Mesothelial cell of epicardium (in vitro differentiated cells): ENCODE measurements around the gene CACNA2D3. TPM values are rescaled to one million over a fixed set of nuclear protein-coding genes. Genes with fewer than 3 reads are reported as not detected.

Experiments used
- DNase-seq, 2 experiments: peaks; one replicate each; pipeline ENCODE4 v3.0.0; 2021; ENCODE audit warnings: low spot score in 2 of 2; ENCODE audit not compliant: unreplicated experiment in 2 of 2
- H3K27ac Mint-ChIP-seq: 2 replicates; pipeline ENCODE4 v1.8.0; 2021; ENCODE audit warnings: mixed read lengths
- H3K27me3 Mint-ChIP-seq: 2 replicates; pipeline ENCODE4 v1.8.0; 2021; ENCODE audit warnings: low read depth, mixed read lengths
- H3K36me3 Mint-ChIP-seq: 2 replicates; pipeline ENCODE4 v1.8.0; 2021; ENCODE audit warnings: mixed read lengths
- H3K4me1 Mint-ChIP-seq: 2 replicates; pipeline ENCODE4 v1.8.0; 2021; ENCODE audit warnings: mixed read lengths
- H3K4me3 Mint-ChIP-seq: 2 replicates; pipeline ENCODE4 v1.8.0; 2021; ENCODE audit warnings: mild to moderate bottlenecking, moderate library complexity, mixed read lengths
- H3K9me3 Mint-ChIP-seq: 2 replicates; pipeline ENCODE4 v1.8.0; 2021; ENCODE audit warnings: mixed read lengths
- total RNA-seq: library from RNA; stranded (reverse); gene quantifications from 3 replicates; pipeline ENCODE4 v1.2.1, GENCODE V29; 2021
- TF ChIP-seq, protein P1 (sequence below): fragments of 200-600 bp; sonication (generic); IDR thresholded peaks from one replicate; pipeline ENCODE4 v1.5.0; 2021; ENCODE audit warnings: antibody characterized with exemption; ENCODE audit not compliant: unreplicated experiment

CACNA2D3 gene
- total RNA-seq, 1 donor from 2014 or later: 2.3 TPM

DNA sequence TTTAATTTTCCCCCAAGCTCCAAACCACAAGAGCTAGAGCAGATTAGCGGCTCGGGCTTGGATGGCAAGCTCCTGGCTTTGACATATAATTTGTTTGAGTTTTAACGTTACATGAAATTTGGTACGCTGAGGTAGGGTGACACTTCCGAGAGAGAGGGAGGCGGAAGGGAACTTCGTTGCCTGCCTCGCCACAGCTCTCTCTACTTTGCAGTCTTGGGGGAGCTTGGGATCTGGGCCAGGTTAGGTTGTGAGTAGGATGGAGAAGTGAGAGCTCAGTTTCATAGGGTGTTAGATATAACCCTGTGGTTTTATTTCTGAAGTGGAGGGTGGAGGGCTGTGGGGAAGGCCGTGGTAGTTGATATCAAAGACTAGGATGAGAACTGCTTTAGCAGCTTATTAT is 765.8 kb downstream of the CACNA2D3 start:
- H3K4me3 Mint-ChIP-seq: no peak overlapping the region
- DNase-seq: no peak
- H3K9me3 Mint-ChIP-seq: no peaks in the 10 kb centered on the region
- no peak overlapping the region for H3K27ac Mint-ChIP-seq
- no peaks in the 10 kb centered on the region for H3K36me3 Mint-ChIP-seq
- H3K4me1 Mint-ChIP-seq: peaks cover 44% of the 10 kb centered on the region
- TF ChIP-seq, protein P1, sequence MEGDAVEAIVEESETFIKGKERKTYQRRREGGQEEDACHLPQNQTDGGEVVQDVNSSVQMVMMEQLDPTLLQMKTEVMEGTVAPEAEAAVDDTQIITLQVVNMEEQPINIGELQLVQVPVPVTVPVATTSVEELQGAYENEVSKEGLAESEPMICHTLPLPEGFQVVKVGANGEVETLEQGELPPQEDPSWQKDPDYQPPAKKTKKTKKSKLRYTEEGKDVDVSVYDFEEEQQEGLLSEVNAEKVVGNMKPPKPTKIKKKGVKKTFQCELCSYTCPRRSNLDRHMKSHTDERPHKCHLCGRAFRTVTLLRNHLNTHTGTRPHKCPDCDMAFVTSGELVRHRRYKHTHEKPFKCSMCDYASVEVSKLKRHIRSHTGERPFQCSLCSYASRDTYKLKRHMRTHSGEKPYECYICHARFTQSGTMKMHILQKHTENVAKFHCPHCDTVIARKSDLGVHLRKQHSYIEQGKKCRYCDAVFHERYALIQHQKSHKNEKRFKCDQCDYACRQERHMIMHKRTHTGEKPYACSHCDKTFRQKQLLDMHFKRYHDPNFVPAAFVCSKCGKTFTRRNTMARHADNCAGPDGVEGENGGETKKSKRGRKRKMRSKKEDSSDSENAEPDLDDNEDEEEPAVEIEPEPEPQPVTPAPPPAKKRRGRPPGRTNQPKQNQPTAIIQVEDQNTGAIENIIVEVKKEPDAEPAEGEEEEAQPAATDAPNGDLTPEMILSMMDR: no peak
- no peaks in the 10 kb centered on the region for H3K27me3 Mint-ChIP-seq

DNA sequence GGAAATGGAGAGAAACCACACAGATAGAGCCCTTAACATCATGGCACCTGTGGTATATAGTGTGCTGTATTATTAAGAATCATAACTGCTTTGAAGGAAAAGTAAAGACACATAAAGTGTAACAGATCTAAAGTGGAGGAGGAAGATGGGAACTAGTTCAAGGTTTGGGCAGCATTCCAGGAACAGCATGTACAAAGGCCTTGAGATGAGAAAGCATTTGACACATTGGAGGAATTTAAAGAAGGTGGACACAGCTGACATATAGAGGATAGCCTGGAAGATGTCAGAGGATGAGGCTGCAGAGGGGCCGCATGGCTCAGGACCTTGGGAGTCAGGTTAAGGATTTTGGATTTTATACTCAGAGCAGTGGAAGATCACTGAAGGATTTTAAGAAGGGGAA is 766.5 kb downstream of the CACNA2D3 start:
- Mint-ChIP-seq H3K4me3 (no peak overlapping the region), H3K27ac (peak overlapping the region; percentile 11), H3K9me3 (no peaks in the 10 kb centered on the region), H3K4me1 (peaks cover 45% of the 10 kb centered on the region), H3K36me3 (no peaks in the 10 kb centered on the region), H3K27me3 (no peaks in the 10 kb centered on the region)
- DNase-seq: no peak
- TF ChIP-seq, protein P1: no peak

DNA sequence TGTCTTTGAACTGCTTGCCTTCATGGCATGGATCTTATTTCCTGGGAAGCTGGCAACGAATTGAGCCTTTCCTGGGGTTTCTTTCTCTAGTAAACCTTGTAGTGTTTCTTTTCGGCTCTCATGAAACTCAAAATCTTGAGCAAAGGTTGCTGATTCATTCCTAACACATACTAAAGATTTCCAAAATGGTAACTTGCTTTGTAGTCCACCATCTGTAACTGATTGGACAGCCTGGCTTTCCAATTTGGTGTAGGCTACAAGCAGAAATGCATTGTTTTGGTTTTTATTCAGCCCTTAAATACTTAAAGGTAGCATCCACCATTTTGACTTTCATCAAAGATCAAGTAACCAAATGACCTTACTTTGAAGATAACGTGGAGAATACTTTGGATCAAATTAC is 767.4 kb downstream of the CACNA2D3 start:
- Mint-ChIP-seq H3K4me1 (peaks cover 45% of the 10 kb centered on the region), H3K27me3 (no peaks in the 10 kb centered on the region), H3K27ac (peak overlapping the region; percentile 79), H3K4me3 (no peak overlapping the region), H3K9me3 (no peaks in the 10 kb centered on the region), H3K36me3 (no peaks in the 10 kb centered on the region)
- DNase-seq: no peak
- TF ChIP-seq, protein P1: no peak

DNA sequence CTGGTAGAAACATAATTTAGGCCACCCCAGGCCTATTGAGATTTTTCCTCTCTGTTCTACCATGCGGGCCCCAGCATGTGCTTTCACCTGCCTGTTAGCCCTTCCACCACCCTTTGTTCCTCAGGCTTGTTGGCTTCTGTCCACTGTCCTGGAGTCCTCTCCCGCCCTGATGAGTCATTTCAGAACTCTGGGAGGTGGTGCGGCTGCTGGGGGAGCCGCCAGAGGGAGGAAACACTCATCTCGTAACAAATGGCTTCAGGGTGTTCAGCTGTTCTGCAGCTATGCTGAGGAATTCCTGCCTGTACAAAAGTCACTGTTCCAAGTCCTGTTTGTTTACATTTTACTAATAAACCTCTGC is 769.2 kb downstream of the CACNA2D3 start:
- Mint-ChIP-seq H3K36me3 (no peaks in the 10 kb centered on the region), H3K4me1 (peaks cover 47% of the 10 kb centered on the region), H3K27ac (peak overlapping the region; percentile 95), H3K4me3 (peak overlapping the region; percentile 24), H3K9me3 (no peaks in the 10 kb centered on the region), H3K27me3 (no peaks in the 10 kb centered on the region)
- peak; percentile 48 to 73 for DNase-seq
- TF ChIP-seq, protein P1: peak; percentile 13

GRCh38 chr3:54892168-54892567 is 769.8 kb downstream of the CACNA2D3 start:
- no peaks in the 10 kb centered on the region for H3K27me3 Mint-ChIP-seq
- peak overlapping the region; percentile 95 for H3K27ac Mint-ChIP-seq

More at GRCh38 chr3:54892168-54892567, 769.8 kb downstream of the CACNA2D3 start:
- no peaks in the 10 kb centered on the region for H3K36me3 Mint-ChIP-seq
- H3K4me1 Mint-ChIP-seq: peaks cover 47% of the 10 kb centered on the region
- no peak for DNase-seq
- no peak overlapping the region for H3K4me3 Mint-ChIP-seq
- TF ChIP-seq, protein P1: no peak
- H3K9me3 Mint-ChIP-seq: no peaks in the 10 kb centered on the region
